Breast epithelium (tissue), 3 donors: ENCODE data around the gene CLEC1A.

Source experiments
- CTCF ChIP-seq, 3 donors: fragments of 450-650 bp; IDR thresholded peaks; one replicate each; pipeline ENCODE4 v1.5.1; 2016 to 2017; ENCODE audit warnings: antibody characterized with exemption in 3 of 3, mild to moderate bottlenecking in 3 of 3, moderate library complexity in 3 of 3
- POLR2A ChIP-seq: fragments of 450-650 bp; IDR thresholded peaks from one replicate; pipeline ENCODE4 v1.6.1; 2016; ENCODE audit warnings: antibody characterized with exemption, mild to moderate bottlenecking, moderate library complexity

GRCh38 chr12:10086387-10086786, 12.4 kb downstream of the CLEC1A start:
- TF ChIP-seq CTCF (IDR thresholded peaks at IDR 0.05), result no peak
- no peak for TF ChIP-seq POLR2A
